Motor neuron (in vitro differentiated cells): ENCODE results near the gene KLK1. TPM values are rescaled to one million over a fixed set of nuclear protein-coding genes. Genes with fewer than 3 reads are reported as not detected.
A peak's percentile ranks its signal among the peaks of the same experiment; 100 is the strongest.

Experiments
- ATAC-seq, 8 experiments: fragments of 200-7000 bp; cut with Tn5 transposase; replicated peaks in 6 of 8; 2 replicates each; pipeline ENCODE4 v1.8.0; 2021; ENCODE audit warnings: mild to moderate bottlenecking in 8 of 8, moderate library complexity in 8 of 8
- H3K27ac ChIP-seq, 2 donors: fragments of 250-450 bp; sonication (Bioruptor Pico); 2 replicates each; pipeline ENCODE4 v1.9.0; 2021; ENCODE audit warnings: antibody characterized with exemption in 2 of 2, mild to moderate bottlenecking in 2 of 2, moderate library complexity in 1 of 2
- H3K4me1 ChIP-seq, 2 donors: fragments of 250-450 bp; sonication (Bioruptor Pico); replicated peaks in 1 of 2; 2 replicates each; pipeline ENCODE4 v1.6.1; 2021; ENCODE audit warnings: antibody characterized with exemption in 2 of 2, mild to moderate bottlenecking in 2 of 2, moderate library complexity in 1 of 2
- H3K4me3 ChIP-seq, 5 donors: fragments of 250-450 bp; sonication (Bioruptor Pico); 2 replicates each; pipeline ENCODE4 v1.9.0; 2021; ENCODE audit warnings: antibody characterized with exemption in 5 of 5, mild to moderate bottlenecking in 5 of 5, moderate library complexity in 4 of 5
- WGBS, 10 experiments: fragments of 450-650 bp; shearing (Covaris generic); methylation state at CpG; one replicate each; pipeline ENCODE4 v1.0.0; 2022; 5-methylcytosine and 5-hydroxymethylcytosine counted together
- in situ Hi-C, 9 experiments: fragments of 400-800 bp; cut with MboI; loops; one replicate each; pipeline ENCODE4 v1.15.0; 2021; ENCODE audit warnings: low sequenced_read_pairs in 9 of 9, low pct_unique_long_range_greater_than_20kb in 2 of 9; ENCODE audit not compliant: unreplicated experiment in 9 of 9
- total RNA-seq, 8 experiments: library from RNA; unstranded; fragments of 300-600 nt; gene quantifications; 2 replicates each; pipeline versions ENCODE4 v1.2.3 to v1.2.4, GENCODE V29; 2022

The KLK1 gene
- 1 to 10 TPM in 1 of 8 experiments, under 1 TPM in 5, not detected in 2; 0.25 to 1.6 (median 0.44) TPM for total RNA-seq

GRCh38 chr19:50823389-50824042 lies at the start of gene KLK1:
Gene KLK1 (minus strand): TSS chr19:50823787. CDS start chr19:50823748, 39 bp downstream.
- in situ Hi-C loops, result no loop called here
- ATAC-seq, result peak in 2 of 8 experiments; percentile 43 to 44

GRCh38 chr19:50873056-50873455 lies 49.5 kb upstream of the KLK1 start, which contains the start of gene KLK2:
Gene KLK2 (plus strand): TSS chr19:50873439. CDS start chr19:50873474, 35 bp downstream.
- peak in 4 of 8 experiments; percentile 19 to 79 (median 36) for ATAC-seq
- Histone ChIP-seq H3K4me1 (no peaks in the 10 kb centered on the region), H3K27ac (no peak within 1 kb of the TSS), H3K4me3 (no peak within 1 kb of the TSS)
- in situ Hi-C loops, result no loop called here
- WGBS, 10 experiments, result 40 to 100% (median 76%) methylated on average over 1 to 2 of the region's 3 CpGs; no CpG with 5 or more reads in 6 of the 10 experiments

More at GRCh38 chr19:50823389-50824042, at the start of gene KLK1:
- Histone ChIP-seq H3K4me1 (peaks cover 0 to 15% of the 10 kb centered on the region in 2 donors), H3K4me3 (no peak within 1 kb of the TSS), H3K27ac (no peak within 1 kb of the TSS)
- no CpG with 5 or more reads among the region's 14 CpGs for WGBS, 10 experiments

- in situ Hi-C loops, result no loop called here
- no peaks in the 10 kb centered on the region for H3K4me1 ChIP-seq
- peak in 1 of 8 experiments; percentile 70 for ATAC-seq
- H3K27ac ChIP-seq, result no peak overlapping the region
- H3K4me3 ChIP-seq, result no peak overlapping the region
- WGBS, 10 experiments, result 17 to 77% (median 74%) methylated on average over 3 to 11 of the region's 26 CpGs; no CpG with 5 or more reads in 6 of the 10 experiments
These were observed 47.0 kb upstream of the KLK1 start for GRCh38 chr19:50870417-50871089.

GRCh38 chr19:50869479-50869878 lies 45.9 kb upstream of the KLK1 start:
- no peak for ATAC-seq
- H3K4me3 ChIP-seq, result no peak overlapping the region
- 7 to 100% (median 59%) methylated on average over 1 to 4 of the region's 4 CpGs for WGBS, 10 experiments
- no peaks in the 10 kb centered on the region for H3K4me1 ChIP-seq
- no peak overlapping the region for H3K27ac ChIP-seq
- in situ Hi-C loops, result no loop called here

- Histone ChIP-seq H3K4me3 (no peak overlapping the region), H3K4me1 (no peaks in the 10 kb centered on the region), H3K27ac (no peak overlapping the region)
- WGBS, 10 experiments, result 0 to 92% (median 47%) methylated on average over 1 to 7 of the region's 7 CpGs; no CpG with 5 or more reads in 1 of the 10 experiments
- ATAC-seq, result no peak
- in situ Hi-C loops, result no loop called here
These were observed 38.1 kb upstream of the KLK1 start for GRCh38 chr19:50861496-50862286.

GRCh38 chr19:50861010-50861409 lies 37.4 kb upstream of the KLK1 start:
- 14 to 83% (median 49%) methylated on average over 1 to 5 of the region's 5 CpGs; no CpG with 5 or more reads in 2 of the 10 experiments for WGBS, 10 experiments
- Histone ChIP-seq H3K4me3 (no peak overlapping the region), H3K4me1 (no peaks in the 10 kb centered on the region), H3K27ac (no peak overlapping the region)
- in situ Hi-C loops, result no loop called here
- ATAC-seq, result no peak

- H3K27ac ChIP-seq, result no peak overlapping the region
- no peak overlapping the region for H3K4me3 ChIP-seq
- ATAC-seq, result no peak
- no peaks in the 10 kb centered on the region for H3K4me1 ChIP-seq
- in situ Hi-C loops, result no loop called here
- 20 to 88% (median 33%) methylated on average over 1 to 3 of the region's 4 CpGs; no CpG with 5 or more reads in 4 of the 10 experiments for WGBS, 10 experiments
These were observed 36.3 kb upstream of the KLK1 start for GRCh38 chr19:50859849-50860248.

GRCh38 chr19:50858886-50859285 lies 35.3 kb upstream of the KLK1 start:
- ATAC-seq, result no peak

GRCh38 chr19:50857366-50857765 lies 33.8 kb upstream of the KLK1 start:
- no peak for ATAC-seq

More at GRCh38 chr19:50858886-50859285, 35.3 kb upstream of the KLK1 start:
- Histone ChIP-seq H3K27ac (no peak overlapping the region), H3K4me3 (no peak overlapping the region), H3K4me1 (no peaks in the 10 kb centered on the region)
- in situ Hi-C loops, result no loop called here
- 0 to 40% methylated on average over 1 of the region's 7 CpGs; no CpG with 5 or more reads in 8 of the 10 experiments for WGBS, 10 experiments

GRCh38 chr19:50854636-50855410 lies 31.2 kb upstream of the KLK1 start, which contains the start of gene KLK3:
Gene KLK3 (plus strand): TSS chr19:50854915. CDS start chr19:50854956, 41 bp downstream.
- WGBS, 10 experiments, result 14 to 37% (median 20%) methylated on average over 1 to 2 of the region's 9 CpGs; no CpG with 5 or more reads in 7 of the 10 experiments
- in situ Hi-C loops, result no loop called here

More at GRCh38 chr19:50857366-50857765, 33.8 kb upstream of the KLK1 start:
- H3K4me3 ChIP-seq, result no peak overlapping the region
- WGBS, 10 experiments, result 24 to 78% (median 44%) methylated on average over 1 to 5 of the region's 6 CpGs; no CpG with 5 or more reads in 1 of the 10 experiments
- in situ Hi-C loops, result no loop called here
- no peaks in the 10 kb centered on the region for H3K4me1 ChIP-seq
- no peak overlapping the region for H3K27ac ChIP-seq

GRCh38 chr19:50851620-50852019 lies 28.0 kb upstream of the KLK1 start:
- in situ Hi-C loops, result no loop called here
- no peak for ATAC-seq
- no peak overlapping the region for H3K27ac ChIP-seq
- no peaks in the 10 kb centered on the region for H3K4me1 ChIP-seq
- 50 to 80% methylated on average over 2 of the region's 4 CpGs; no CpG with 5 or more reads in 8 of the 10 experiments for WGBS, 10 experiments
- H3K4me3 ChIP-seq, result no peak overlapping the region

More at GRCh38 chr19:50854636-50855410, 31.2 kb upstream of the KLK1 start, which contains the start of gene KLK3:
- H3K4me1 ChIP-seq, result no peaks in the 10 kb centered on the region
- H3K4me3 ChIP-seq, result no peak within 1 kb of the TSS
- no peak within 1 kb of the TSS for H3K27ac ChIP-seq
- ATAC-seq, result no peak

- WGBS, 10 experiments, result 0 to 50% (median 3%) methylated on average over 1 to 3 of the region's 3 CpGs; no CpG with 5 or more reads in 2 of the 10 experiments
- H3K4me1 ChIP-seq, result no peaks in the 10 kb centered on the region
- ATAC-seq, result no peak
These were observed 27.2 kb upstream of the KLK1 start for GRCh38 chr19:50850738-50851137.

More at GRCh38 chr19:50850738-50851137, 27.2 kb upstream of the KLK1 start:
- Histone ChIP-seq H3K4me3 (no peak overlapping the region), H3K27ac (no peak overlapping the region)
- in situ Hi-C loops, result no loop called here
